Measurements from ENCODE around the gene CDHR2. TPM values are rescaled to one million over a fixed set of nuclear protein-coding genes. Genes with fewer than 3 reads are reported as not detected.
A peak's percentile ranks its signal among the peaks of the same experiment; 100 is the strongest.

CDHR2 gene
- total and polyA plus RNA-seq, 12 donors, result 0.03 to 0.22 (median 0.19) TPM; not detected in 9

DNA sequence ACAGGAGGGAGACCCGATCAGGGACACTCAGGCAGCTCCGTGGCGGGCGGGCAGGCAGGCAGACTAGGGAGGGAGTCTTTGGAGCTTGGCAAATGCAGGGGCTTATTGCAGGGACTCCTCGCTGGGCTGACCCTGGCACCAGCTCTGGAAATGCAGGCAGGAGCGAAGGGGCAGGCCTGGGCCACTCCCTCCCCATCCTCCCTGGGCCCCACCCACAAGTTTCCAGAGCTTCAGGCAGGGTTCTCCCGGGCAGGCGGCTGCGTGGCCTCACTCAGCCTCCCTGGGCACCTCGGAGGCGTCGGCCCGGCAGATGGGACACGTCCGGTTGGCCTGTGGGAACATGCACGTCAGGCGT is 20.4 kb upstream of the CDHR2 start:
- ATAC-seq (peak in 1 of 8 donors; percentile 14), DNase-seq (no peak)
- H3K4me3 ChIP-seq, result no peak overlapping the region
- no peaks in the 10 kb centered on the region for H3K27me3 ChIP-seq
- 69 to 72% methylated on average over 17 of the region's 17 CpGs for WGBS, 2 donors
- peak overlapping the region in 2 of 10 donors; percentile 16 to 40 for H3K27ac ChIP-seq
- no peaks in the 10 kb centered on the region for H3K9me3 ChIP-seq
- peaks cover 0 to 61% (median 25%) of the 10 kb centered on the region in 9 donors for H3K36me3 ChIP-seq
- TF ChIP-seq CTCF (IDR thresholded peaks at IDR 0.05), result no peak
- intact Hi-C loops (cut with DNase I), result no loop called here
- H3K4me1 ChIP-seq, result peaks cover 14 to 51% (median 33%) of the 10 kb centered on the region in 9 donors

GRCh38 chr5:176529116-176529740 is 19.9 kb upstream of the CDHR2 start:
- peaks cover 16 to 56% (median 38%) of the 10 kb centered on the region in 9 donors for H3K4me1 ChIP-seq
- DNase-seq, result no peak
- intact Hi-C loops (cut with DNase I), result no loop called here
- H3K9me3 ChIP-seq, result no peaks in the 10 kb centered on the region
- no peaks in the 10 kb centered on the region for H3K27me3 ChIP-seq
- ATAC-seq, result no peak
- H3K4me3 ChIP-seq, result no peak overlapping the region
- 82 to 89% methylated on average over 26 of the region's 26 CpGs for WGBS, 2 donors
- peak overlapping the region in 1 of 10 donors; percentile 50 for H3K27ac ChIP-seq
- H3K36me3 ChIP-seq, result peaks cover 0 to 61% (median 25%) of the 10 kb centered on the region in 9 donors
- TF ChIP-seq CTCF (IDR thresholded peaks at IDR 0.05), result no peak

- no peak for DNase-seq
- H3K27ac ChIP-seq, result peak overlapping the region in 1 of 10 donors; percentile 50
- TF ChIP-seq CTCF (IDR thresholded peaks at IDR 0.05), result no peak
- H3K4me3 ChIP-seq, result no peak overlapping the region
- H3K9me3 ChIP-seq, result no peaks in the 10 kb centered on the region
- peaks cover 21 to 61% (median 43%) of the 10 kb centered on the region in 9 donors for H3K4me1 ChIP-seq
- H3K36me3 ChIP-seq, result peaks cover 0 to 61% (median 25%) of the 10 kb centered on the region in 9 donors
- intact Hi-C loops (cut with DNase I), result loop anchor here in 5 of 10 donors (10.0 kb wide), 2 partner anchors 115 to 145 kb away; partner anchors contain the start of genes CLTB (in 5 of the 5), HIGD2A (in 1 of the 5) and NOP16 (in 1 of the 5)
- WGBS, 2 donors, result 74 to 79% methylated on average over 11 of the region's 11 CpGs
- no peak for ATAC-seq
- no peaks in the 10 kb centered on the region for H3K27me3 ChIP-seq
Measured at GRCh38 chr5:176529741-176530141, 19.4 kb upstream of the CDHR2 start.

DNA sequence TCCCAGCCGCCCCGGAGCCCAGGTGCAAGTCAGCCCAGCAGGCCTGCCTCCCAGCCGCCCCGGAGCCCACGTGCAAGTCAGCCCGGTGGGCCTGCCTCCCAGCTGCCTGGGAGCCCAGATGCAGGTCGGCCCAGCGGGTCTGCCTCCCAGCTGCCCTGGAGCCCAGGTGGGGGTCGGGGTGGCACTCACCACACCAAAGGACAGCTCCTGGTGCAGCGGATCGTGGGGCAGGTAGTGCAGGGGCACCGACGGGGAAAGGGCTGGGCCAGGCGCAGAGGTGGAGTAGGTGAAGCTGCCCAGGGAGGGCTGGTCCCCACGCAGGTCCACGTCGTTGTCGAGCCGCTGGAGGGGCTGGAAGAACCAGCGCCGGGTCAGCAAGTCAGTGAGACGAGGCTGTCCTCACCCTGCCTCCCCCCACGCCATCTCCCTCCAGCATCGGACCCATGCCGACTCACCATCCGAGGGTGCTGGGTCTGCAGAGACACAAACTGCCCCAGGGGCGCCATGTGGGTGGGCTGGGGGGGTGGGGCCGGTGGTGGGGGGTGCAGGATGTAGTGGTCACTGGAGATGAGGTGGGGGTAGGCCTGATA is 18.7 kb upstream of the CDHR2 start:
- ATAC-seq, result no peak
- H3K9me3 ChIP-seq, result no peaks in the 10 kb centered on the region
- H3K27ac ChIP-seq, result peak overlapping the region in 3 of 10 donors; percentile 50 to 100 (median 57)
- peaks cover 26 to 68% (median 50%) of the 10 kb centered on the region in 9 donors for H3K4me1 ChIP-seq
- H3K27me3 ChIP-seq, result no peaks in the 10 kb centered on the region
- no peak for DNase-seq
- peak overlapping the region in 1 of 10 donors; percentile 29 for H3K4me3 ChIP-seq
- TF ChIP-seq CTCF (IDR thresholded peaks at IDR 0.05), result no peak
- WGBS, 2 donors, result 66 to 69% methylated on average over 28 of the region's 28 CpGs
- intact Hi-C loops (cut with DNase I), result loop anchor here in 5 of 10 donors (10.0 kb wide), 2 partner anchors 116 to 146 kb away; partner anchors contain the start of genes CLTB (in 5 of the 5), HIGD2A (in 1 of the 5) and NOP16 (in 1 of the 5)
- H3K36me3 ChIP-seq, result peaks cover 0 to 57% (median 25%) of the 10 kb centered on the region in 9 donors
